HG03565 (cell line): Measurements from ENCODE around the gene HSPB8.

Experiments
- ATAC-seq: cut with Tn5 transposase; IDR thresholded peaks from one replicate; pipeline ENCODE4 v1.9.1; 2021; ENCODE audit warnings: mild to moderate bottlenecking, moderate library complexity; ENCODE audit not compliant: unreplicated experiment

Gene HSPB8

GRCh38 chr12:119178544-119179334 is at the start of gene HSPB8:
Gene HSPB8 (plus strand): TSS chr12:119178931. CDS start chr12:119179313, 382 bp downstream.
- ATAC-seq: no peak

DNA sequence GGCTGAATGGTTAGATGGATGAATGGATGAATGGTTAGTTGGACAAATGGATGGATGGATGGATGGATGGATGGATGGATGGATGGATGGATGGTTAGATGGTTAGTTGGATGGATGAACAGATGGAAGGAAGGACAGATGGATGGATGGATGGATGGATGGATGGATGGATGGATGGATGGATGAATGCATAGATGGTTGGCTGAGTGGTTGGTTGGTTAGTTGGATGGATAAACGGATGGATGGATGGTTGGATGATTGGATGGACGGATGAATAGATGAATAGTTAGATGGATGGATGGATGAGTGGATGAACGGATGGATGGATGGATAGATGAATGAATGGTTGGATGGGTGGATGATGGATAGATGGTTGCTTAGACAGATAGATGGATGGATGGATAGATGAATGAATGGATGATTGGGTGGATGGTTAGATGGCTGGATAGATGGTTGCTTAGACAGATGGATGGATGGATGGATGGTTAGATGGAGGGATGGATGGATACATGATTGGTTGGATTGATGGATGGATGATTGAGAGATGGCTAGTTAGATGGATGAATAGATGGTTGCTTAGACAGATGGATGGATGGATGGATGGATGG is 48.8 kb upstream of the HSPB8 start:
- no peak for ATAC-seq

DNA sequence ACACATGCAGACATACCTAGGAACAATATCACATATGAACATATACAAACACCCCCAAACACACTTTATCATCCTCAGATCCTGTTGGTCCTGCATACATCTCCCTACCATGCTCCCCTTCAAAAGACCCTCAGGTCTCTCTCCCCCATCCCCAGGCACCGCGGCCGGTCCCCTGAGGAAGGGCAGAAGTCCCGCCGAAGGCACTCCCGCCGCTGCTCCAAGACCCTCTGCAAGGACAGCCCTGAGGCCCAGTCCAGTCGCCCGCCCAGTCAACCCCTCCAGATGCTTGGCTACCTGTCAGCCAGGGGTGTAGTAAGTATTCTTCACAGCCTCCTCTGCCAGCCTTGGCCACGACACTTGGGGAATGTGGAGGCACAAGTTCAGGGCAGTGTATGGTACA is 48.2 kb upstream of the HSPB8 start:
- no peak for ATAC-seq

- ATAC-seq: no peak
Observed at GRCh38 chr12:119134284-119135072, 44.3 kb upstream of the HSPB8 start.

- ATAC-seq: no peak
Observed at GRCh38 chr12:119136811-119137410, 41.8 kb upstream of the HSPB8 start.

- no peak for ATAC-seq
Observed at GRCh38 chr12:119139448-119139847, 39.3 kb upstream of the HSPB8 start.

GRCh38 chr12:119145367-119145766 is 33.4 kb upstream of the HSPB8 start:
- no peak for ATAC-seq

- no peak for ATAC-seq
Observed at GRCh38 chr12:119147847-119148448, 30.8 kb upstream of the HSPB8 start.

DNA sequence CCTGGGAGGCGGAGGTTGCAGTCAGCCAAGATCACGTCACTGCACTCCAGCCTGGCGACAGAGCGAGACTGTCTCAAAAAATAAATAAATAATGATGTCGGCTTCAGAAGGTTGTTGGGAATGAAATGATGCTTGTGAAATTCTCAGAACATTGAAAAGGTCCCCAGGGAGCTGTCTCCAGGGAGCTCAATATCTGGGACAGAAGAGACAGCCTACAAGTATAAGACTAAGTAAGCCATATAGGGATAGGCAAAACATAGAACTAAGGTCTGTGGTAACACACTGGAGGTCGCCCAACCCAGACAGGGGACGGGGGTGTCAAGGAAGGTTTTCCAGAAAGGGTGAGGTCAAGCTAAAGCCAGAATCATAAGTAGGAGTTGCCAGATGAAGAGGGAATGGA is 29.5 kb upstream of the HSPB8 start:
- ATAC-seq: no peak

DNA sequence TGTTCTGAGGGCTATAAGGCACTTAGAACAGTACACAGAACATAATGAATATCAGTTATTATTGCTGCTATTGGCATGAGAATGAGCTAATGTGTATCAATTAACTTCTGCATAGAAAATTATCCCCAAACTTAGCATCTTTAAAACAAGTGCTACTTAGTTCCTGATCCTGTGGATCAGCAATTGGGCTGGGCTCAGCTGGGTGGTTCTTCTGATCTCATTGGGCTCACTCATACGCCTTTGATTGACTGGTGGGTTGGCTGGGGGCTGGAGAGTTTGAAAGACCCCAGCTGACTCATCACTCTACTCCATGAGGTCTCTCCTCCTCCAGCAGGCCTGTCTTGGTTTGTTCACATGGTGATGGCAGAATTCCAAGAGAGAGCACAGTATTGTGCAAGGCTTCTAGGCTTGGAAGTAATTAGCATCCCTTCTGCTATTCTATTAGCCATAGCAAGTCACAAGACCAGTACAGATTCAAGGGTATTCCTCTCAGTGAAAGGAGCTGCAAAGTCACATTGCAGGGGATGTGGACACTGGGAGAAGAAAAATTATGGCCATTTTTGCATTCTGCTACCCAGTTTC is 27.2 kb upstream of the HSPB8 start:
- ATAC-seq: no peak

- no peak for ATAC-seq
Observed at GRCh38 chr12:119153477-119154434, 25.0 kb upstream of the HSPB8 start.

DNA sequence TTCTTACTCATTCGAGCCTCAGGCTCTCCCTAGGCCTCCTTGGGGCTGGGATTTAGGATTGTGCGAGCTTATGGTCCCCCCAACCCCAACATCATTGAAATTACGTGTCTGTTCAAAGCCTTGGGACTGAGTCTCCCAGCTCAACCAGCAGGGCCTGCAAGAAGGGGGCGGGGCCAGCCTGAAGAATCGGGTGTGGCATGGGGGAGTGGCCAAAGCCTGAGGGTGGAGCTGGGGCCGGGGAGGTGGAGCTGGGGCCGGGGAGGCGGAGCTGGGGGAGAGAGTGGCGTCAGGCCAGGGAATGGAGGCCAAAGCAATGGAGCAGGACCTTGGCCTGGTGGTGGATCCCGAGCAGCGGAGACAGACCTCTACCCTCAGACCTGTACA is 24.3 kb upstream of the HSPB8 start:
- ATAC-seq: no peak

DNA sequence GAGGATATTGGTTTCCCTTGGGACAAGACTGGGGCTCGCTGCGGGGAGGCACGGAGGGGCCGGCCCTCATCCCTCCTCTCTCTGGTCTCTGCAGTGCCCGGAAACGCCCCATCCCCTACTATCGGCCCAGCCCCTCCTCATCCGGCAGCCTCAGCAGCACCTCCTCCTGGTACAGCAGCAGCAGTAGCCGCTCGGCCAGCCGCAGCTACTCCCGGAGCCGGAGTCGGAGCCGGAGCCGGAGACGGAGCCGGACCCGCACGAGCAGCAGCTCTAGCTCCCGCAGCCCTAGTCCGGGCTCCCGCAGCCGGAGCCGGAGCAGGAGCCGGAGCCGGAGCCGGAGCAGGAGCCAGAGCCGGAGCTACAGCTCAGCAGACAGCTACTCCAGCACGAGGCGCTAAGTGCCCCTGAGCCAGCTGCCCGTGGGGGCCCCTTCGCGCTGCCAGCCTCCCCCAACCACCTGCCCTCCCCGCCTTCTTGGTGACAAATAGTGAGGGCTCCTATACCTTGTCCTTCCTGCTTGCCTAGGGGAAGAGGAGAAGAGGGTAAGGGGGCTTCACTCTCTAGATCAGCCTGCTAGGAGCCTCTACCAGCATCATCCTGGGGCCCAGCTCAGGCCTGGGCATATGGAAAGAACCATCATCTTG is 22.2 kb upstream of the HSPB8 start:
- ATAC-seq: no peak

DNA sequence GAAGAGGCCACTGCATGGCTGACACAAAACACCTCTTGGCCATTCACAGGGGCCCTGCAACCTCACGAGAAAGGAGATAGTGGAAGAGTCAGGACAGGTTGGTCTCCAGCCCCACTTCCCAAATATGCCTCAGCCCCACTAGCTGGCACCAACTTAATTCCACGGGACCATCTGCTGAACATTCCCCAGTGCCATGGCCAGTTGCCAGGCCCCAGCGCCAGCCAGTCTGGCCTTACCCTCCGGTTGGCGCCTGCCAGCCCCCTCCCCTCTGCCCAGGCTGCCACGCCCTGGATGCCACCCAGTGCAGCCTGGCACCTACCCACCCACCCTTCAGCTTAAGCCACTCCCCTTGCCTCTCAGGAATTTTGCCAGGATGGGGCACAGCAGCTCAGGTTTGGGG is 21.2 kb upstream of the HSPB8 start:
- no peak for ATAC-seq

DNA sequence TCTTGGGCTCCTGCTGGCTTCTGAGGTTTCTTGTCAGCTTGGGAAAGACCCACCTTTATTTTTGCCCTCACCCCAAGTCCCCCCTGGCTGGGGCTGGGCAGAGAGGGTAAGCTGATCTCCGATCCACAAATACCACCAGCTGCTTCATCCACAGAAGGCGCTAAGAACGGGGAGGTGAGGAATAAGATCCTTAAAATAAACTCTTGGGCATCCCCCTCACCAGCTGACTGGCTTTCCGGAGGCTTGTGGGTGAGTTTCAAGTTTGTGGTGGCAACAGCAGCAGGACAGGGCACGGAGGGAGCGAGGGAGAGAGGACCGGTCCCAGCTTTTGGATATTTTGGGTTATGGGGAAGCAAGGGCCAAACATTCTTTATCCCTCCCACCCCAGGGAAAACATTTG is 20.8 kb upstream of the HSPB8 start:
- ATAC-seq: no peak

- ATAC-seq: no peak
Observed at GRCh38 chr12:119158402-119158801, 20.3 kb upstream of the HSPB8 start.

- ATAC-seq: no peak
Observed at GRCh38 chr12:119159844-119160243, 18.9 kb upstream of the HSPB8 start.

GRCh38 chr12:119167902-119168301 is 10.8 kb upstream of the HSPB8 start:
- no peak for ATAC-seq

DNA sequence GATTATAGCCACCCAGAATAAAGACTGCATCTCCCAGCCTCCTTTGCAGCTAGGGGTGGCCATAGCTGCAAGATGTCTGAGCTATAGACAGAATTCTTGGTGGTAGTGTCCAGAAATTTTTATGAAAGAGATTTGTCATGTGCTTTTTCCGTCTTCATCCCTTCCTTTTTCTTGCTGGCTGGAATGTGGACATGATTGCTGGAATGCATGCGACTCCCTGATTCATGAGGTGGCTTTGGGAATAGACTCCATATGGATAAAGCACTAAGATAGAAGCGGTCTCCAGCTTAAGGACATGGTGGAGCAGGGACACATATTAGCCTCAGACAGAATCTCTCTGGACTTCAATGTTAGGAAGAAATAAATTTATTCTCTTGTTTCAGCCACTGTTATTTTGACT is 10.0 kb upstream of the HSPB8 start:
- no peak for ATAC-seq
